Measurements from ENCODE around the gene PLA2G2C.
A peak's percentile ranks its signal among the peaks of the same experiment; 100 is the strongest.

Gene PLA2G2C

GRCh38 chr1:20187103-20187812 is 940 bp upstream of the PLA2G2C start:
- DNase-seq (ENCODE audit: low spot score) = no peak
- in situ Hi-C loops (cut with MboI; ENCODE audit: low pct_unique_long_range_greater_than_20kb, low sequenced_read_pairs, unreplicated experiment) = no loop called here
- no peak for TF ChIP-seq CTCF (IDR thresholded peaks at IDR 0.05; ENCODE audit: extremely low read depth, insufficient read depth, missing control alignments)

GRCh38 chr1:20184997-20185833 is 1.1 kb downstream of the PLA2G2C start:
- DNase-seq (ENCODE audit: low spot score) = peak; percentile 50
- no peak for TF ChIP-seq CTCF (IDR thresholded peaks at IDR 0.05; ENCODE audit: extremely low read depth, insufficient read depth, missing control alignments)
- in situ Hi-C loops (cut with MboI; ENCODE audit: low pct_unique_long_range_greater_than_20kb, low sequenced_read_pairs, unreplicated experiment) = no loop called here

GRCh38 chr1:20184481-20184900 is 1.8 kb downstream of the PLA2G2C start:
- no peak for DNase-seq (ENCODE audit: low spot score)
- no peak for TF ChIP-seq CTCF (IDR thresholded peaks at IDR 0.05; ENCODE audit: extremely low read depth, insufficient read depth, missing control alignments)
- in situ Hi-C loops (cut with MboI; ENCODE audit: low pct_unique_long_range_greater_than_20kb, low sequenced_read_pairs, unreplicated experiment) = no loop called here

- no peak for TF ChIP-seq CTCF (IDR thresholded peaks at IDR 0.05; ENCODE audit: extremely low read depth, insufficient read depth, missing control alignments)
- DNase-seq (ENCODE audit: low spot score) = no peak
- in situ Hi-C loops (cut with MboI; ENCODE audit: low pct_unique_long_range_greater_than_20kb, low sequenced_read_pairs, unreplicated experiment) = no loop called here
These were observed 2.6 kb downstream of the PLA2G2C start for GRCh38 chr1:20183616-20184271.

- in situ Hi-C loops (cut with MboI; ENCODE audit: low pct_unique_long_range_greater_than_20kb, low sequenced_read_pairs, unreplicated experiment) = no loop called here
- DNase-seq (ENCODE audit: low spot score) = no peak
- no peak for TF ChIP-seq CTCF (IDR thresholded peaks at IDR 0.05; ENCODE audit: extremely low read depth, insufficient read depth, missing control alignments)
These were observed 3.3 kb downstream of the PLA2G2C start for GRCh38 chr1:20183035-20183434.

GRCh38 chr1:20182415-20182814 is 3.9 kb downstream of the PLA2G2C start:
- in situ Hi-C loops (cut with MboI; ENCODE audit: low pct_unique_long_range_greater_than_20kb, low sequenced_read_pairs, unreplicated experiment) = no loop called here
- no peak for DNase-seq (ENCODE audit: low spot score)
- TF ChIP-seq CTCF (IDR thresholded peaks at IDR 0.05; ENCODE audit: extremely low read depth, insufficient read depth, missing control alignments) = no peak
